Caki2 (cell line): ENCODE results near the gene NREP. TPM values are rescaled to one million over a fixed set of nuclear protein-coding genes. Genes with fewer than 3 reads are reported as not detected.
"Not testable (repeated sequence)": the region's sequence is repeated elsewhere in the genome, so short reads cannot be mapped to it uniquely, and the experiment has no call there.

ENCODE experiments used
- DNase-seq: peaks from one replicate; pipeline ENCODE4 v3.0.0-alpha.2; 2015; ENCODE audit warnings: low read depth
- in situ Hi-C: cut with HindIII; loops from 2 replicates; pipeline ENCODE4 v1.10.0; 2016; ENCODE audit warnings: low sequenced_read_pairs, low pct_unique_long_range_greater_than_20kb, mixed read lengths
- total RNA-seq: library from RNA; depleted of rRNA; stranded (reverse); fragments of >200 nt; shearing (Covaris generic); gene quantifications from 2 replicates; pipeline ENCODE4 v1.2.3, GENCODE V29; 2014; ENCODE audit warnings: low replicate concordance

Gene NREP
- total RNA-seq, 1 experiment from 2014 or later = 46.3 TPM

GRCh38 chr5:111716789-111717188, 40.2 kb downstream of the NREP start:
- in situ Hi-C loops, DNase-seq: not testable (repeated sequence)

GRCh38 chr5:111707630-111708164, 49.3 kb downstream of the NREP start:
- DNase-seq = no peak
- in situ Hi-C loops = no loop called here

- no peak for DNase-seq
- in situ Hi-C loops = no loop called here
Measured at GRCh38 chr5:111706345-111706744, 50.6 kb downstream of the NREP start.

- in situ Hi-C loops = no loop called here
- no peak for DNase-seq
Measured at GRCh38 chr5:111704452-111705085, 52.4 kb downstream of the NREP start.

- no peak for DNase-seq
- in situ Hi-C loops = no loop called here
Measured at GRCh38 chr5:111703662-111704061, 53.3 kb downstream of the NREP start.

GRCh38 chr5:111699976-111700375, 57.0 kb downstream of the NREP start:
- in situ Hi-C loops = no loop called here
- DNase-seq = peak; percentile 28

- DNase-seq = no peak
- in situ Hi-C loops = no loop called here
Measured at GRCh38 chr5:111699324-111699723, 57.7 kb downstream of the NREP start.

- in situ Hi-C loops = no loop called here
- no peak for DNase-seq
Measured at GRCh38 chr5:111697881-111698757, 58.9 kb downstream of the NREP start.

- in situ Hi-C loops = no loop called here
- DNase-seq = no peak
Measured at GRCh38 chr5:111697215-111697614, 59.8 kb downstream of the NREP start.

- in situ Hi-C loops = no loop called here
- no peak for DNase-seq
Measured at GRCh38 chr5:111695991-111696390, 61.0 kb downstream of the NREP start.

- no peak for DNase-seq
- in situ Hi-C loops = no loop called here
Measured at GRCh38 chr5:111694133-111694532, 62.9 kb downstream of the NREP start.

- no peak for DNase-seq
- in situ Hi-C loops = no loop called here
Measured at GRCh38 chr5:111691914-111692313, 65.1 kb downstream of the NREP start.

- in situ Hi-C loops = no loop called here
- no peak for DNase-seq
Measured at GRCh38 chr5:111691508-111691907, 65.5 kb downstream of the NREP start.

GRCh38 chr5:111689357-111689935, 67.5 kb downstream of the NREP start:
- no peak for DNase-seq
- in situ Hi-C loops = no loop called here

GRCh38 chr5:111685969-111686368, 71.0 kb downstream of the NREP start:
- DNase-seq = no peak
- in situ Hi-C loops = no loop called here

GRCh38 chr5:111682641-111683040, 74.4 kb downstream of the NREP start:
- in situ Hi-C loops = no loop called here
- DNase-seq = no peak

- in situ Hi-C loops = no loop called here
- no peak for DNase-seq
Measured at GRCh38 chr5:111682121-111682520, 74.9 kb downstream of the NREP start.

- no peak for DNase-seq
- in situ Hi-C loops = no loop called here
Measured at GRCh38 chr5:111681414-111682120, 75.4 kb downstream of the NREP start.
